Measurements from ENCODE around the gene POU2F3. TPM values are rescaled to one million over a fixed set of nuclear protein-coding genes. Genes with fewer than 3 reads are reported as not detected.

Gene POU2F3
- total and polyA plus RNA-seq, 4 donors: 0.31 to 2.4 TPM; not detected in 2

GRCh38 chr11:120208777-120209176, 31.2 kb upstream of the POU2F3 start:
- no peak for DNase-seq
- 74% methylated on average over 6 of the region's 6 CpGs for WGBS, 2 donors

GRCh38 chr11:120209746-120210625, 30.0 kb upstream of the POU2F3 start:
- intact Hi-C loops (cut with DNase I): no loop called here
- Histone ChIP-seq H3K4me1 (ENCODE audit: control insufficient read depth in 1 of 2, insufficient read depth in 2 of 2, low read length in 2 of 2) (no peaks in the 10 kb centered on the region), H3K27me3 (ENCODE audit: control insufficient read depth in 1 of 2, insufficient read depth in 2 of 2, low read length in 1 of 2) (no peaks in the 10 kb centered on the region), H3K4me3 (ENCODE audit: low read length in 2 of 2) (peak overlapping the region; percentile 10 to 81), H3K36me3 (ENCODE audit: control insufficient read depth in 1 of 2, insufficient read depth in 2 of 2, low read length in 1 of 2) (no peaks in the 10 kb centered on the region), H3K9me3 (ENCODE audit: control insufficient read depth, low read length) (no peaks in the 10 kb centered on the region), H3K27ac (ENCODE audit: low read depth in 1 of 2, low read length in 2 of 2) (no peak overlapping the region)
- no peak for ATAC-seq (ENCODE audit: low FRiP score)
- DNase-seq: no peak
- 17 to 18% methylated on average over 26 of the region's 26 CpGs for WGBS, 2 donors

More at GRCh38 chr11:120208777-120209176, 31.2 kb upstream of the POU2F3 start:
- Histone ChIP-seq H3K27ac (ENCODE audit: low read depth in 1 of 2, low read length in 2 of 2) (no peak overlapping the region), H3K4me3 (ENCODE audit: low read length in 2 of 2) (no peak overlapping the region), H3K9me3 (ENCODE audit: control insufficient read depth, low read length) (no peaks in the 10 kb centered on the region), H3K4me1 (ENCODE audit: control insufficient read depth in 1 of 2, insufficient read depth in 2 of 2, low read length in 2 of 2) (no peaks in the 10 kb centered on the region), H3K36me3 (ENCODE audit: control insufficient read depth in 1 of 2, insufficient read depth in 2 of 2, low read length in 1 of 2) (no peaks in the 10 kb centered on the region), H3K27me3 (ENCODE audit: control insufficient read depth in 1 of 2, insufficient read depth in 2 of 2, low read length in 1 of 2) (no peaks in the 10 kb centered on the region)
- no peak for ATAC-seq (ENCODE audit: low FRiP score)
- intact Hi-C loops (cut with DNase I): no loop called here

GRCh38 chr11:120210626-120211521, 29.1 kb upstream of the POU2F3 start, which contains the start of gene OAF:
TSS of gene OAF (plus strand) at chr11:120211032. CDS start at chr11:120211280, 248 bp downstream.
- DNase-seq (peak; percentile 75 to 89), ATAC-seq (ENCODE audit: low FRiP score) (peak; percentile 82)
- H3K36me3 ChIP-seq (ENCODE audit: control insufficient read depth in 1 of 2, insufficient read depth in 2 of 2, low read length in 1 of 2): no peaks in the 10 kb centered on the region
- H3K4me1 ChIP-seq (ENCODE audit: control insufficient read depth in 1 of 2, insufficient read depth in 2 of 2, low read length in 2 of 2): no peaks in the 10 kb centered on the region
- peak within 1 kb of the TSS; percentile 51 to 81 for H3K4me3 ChIP-seq (ENCODE audit: low read length in 2 of 2)
- intact Hi-C loops (cut with DNase I): no loop called here
- 1% methylated on average over 50 to 108 of the region's 108 CpGs for WGBS, 2 donors
- no peak within 1 kb of the TSS for H3K27ac ChIP-seq (ENCODE audit: low read depth in 1 of 2, low read length in 2 of 2)
- H3K27me3 ChIP-seq (ENCODE audit: control insufficient read depth in 1 of 2, insufficient read depth in 2 of 2, low read length in 1 of 2): no peaks in the 10 kb centered on the region
- no peaks in the 10 kb centered on the region for H3K9me3 ChIP-seq (ENCODE audit: control insufficient read depth, low read length)

GRCh38 chr11:120211522-120212258, 28.2 kb upstream of the POU2F3 start:
- no peak for ATAC-seq (ENCODE audit: low FRiP score)
- Histone ChIP-seq H3K4me1 (ENCODE audit: control insufficient read depth in 1 of 2, insufficient read depth in 2 of 2, low read length in 2 of 2) (no peaks in the 10 kb centered on the region), H3K27ac (ENCODE audit: low read depth in 1 of 2, low read length in 2 of 2) (no peak overlapping the region), H3K4me3 (ENCODE audit: low read length in 2 of 2) (no peak overlapping the region), H3K9me3 (ENCODE audit: control insufficient read depth, low read length) (no peaks in the 10 kb centered on the region), H3K36me3 (ENCODE audit: control insufficient read depth in 1 of 2, insufficient read depth in 2 of 2, low read length in 1 of 2) (no peaks in the 10 kb centered on the region), H3K27me3 (ENCODE audit: control insufficient read depth in 1 of 2, insufficient read depth in 2 of 2, low read length in 1 of 2) (no peaks in the 10 kb centered on the region)
- no peak for DNase-seq
- WGBS, 2 donors: 51 to 53% methylated on average over 17 to 18 of the region's 18 CpGs
- intact Hi-C loops (cut with DNase I): no loop called here

- ATAC-seq (ENCODE audit: low FRiP score) (no peak), DNase-seq (no peak)
- no peaks in the 10 kb centered on the region for H3K9me3 ChIP-seq (ENCODE audit: control insufficient read depth, low read length)
- WGBS, 2 donors: 87 to 94% methylated on average over 12 to 13 of the region's 13 CpGs
- H3K36me3 ChIP-seq (ENCODE audit: control insufficient read depth in 1 of 2, insufficient read depth in 2 of 2, low read length in 1 of 2): no peaks in the 10 kb centered on the region
- H3K4me3 ChIP-seq (ENCODE audit: low read length in 2 of 2): no peak overlapping the region
- no peaks in the 10 kb centered on the region for H3K27me3 ChIP-seq (ENCODE audit: control insufficient read depth in 1 of 2, insufficient read depth in 2 of 2, low read length in 1 of 2)
- intact Hi-C loops (cut with DNase I): no loop called here
- H3K27ac ChIP-seq (ENCODE audit: low read depth in 1 of 2, low read length in 2 of 2): no peak overlapping the region
- no peaks in the 10 kb centered on the region for H3K4me1 ChIP-seq (ENCODE audit: control insufficient read depth in 1 of 2, insufficient read depth in 2 of 2, low read length in 2 of 2)
These were observed 27.6 kb upstream of the POU2F3 start for GRCh38 chr11:120212259-120212878.

- H3K4me1 ChIP-seq (ENCODE audit: control insufficient read depth in 1 of 2, insufficient read depth in 2 of 2, low read length in 2 of 2): no peaks in the 10 kb centered on the region
- no peaks in the 10 kb centered on the region for H3K36me3 ChIP-seq (ENCODE audit: control insufficient read depth in 1 of 2, insufficient read depth in 2 of 2, low read length in 1 of 2)
- no peaks in the 10 kb centered on the region for H3K27me3 ChIP-seq (ENCODE audit: control insufficient read depth in 1 of 2, insufficient read depth in 2 of 2, low read length in 1 of 2)
- intact Hi-C loops (cut with DNase I): no loop called here
- no peaks in the 10 kb centered on the region for H3K9me3 ChIP-seq (ENCODE audit: control insufficient read depth, low read length)
- ATAC-seq (ENCODE audit: low FRiP score) (no peak), DNase-seq (no peak)
- H3K27ac ChIP-seq (ENCODE audit: low read depth in 1 of 2, low read length in 2 of 2): no peak overlapping the region
- no peak overlapping the region for H3K4me3 ChIP-seq (ENCODE audit: low read length in 2 of 2)
- WGBS, 2 donors: 93% methylated on average over 2 of the region's 2 CpGs
These were observed 27.0 kb upstream of the POU2F3 start for GRCh38 chr11:120212926-120213325.

- ATAC-seq (ENCODE audit: low FRiP score): no peak
- DNase-seq: no peak
- Histone ChIP-seq H3K36me3 (ENCODE audit: control insufficient read depth in 1 of 2, insufficient read depth in 2 of 2, low read length in 1 of 2) (no peaks in the 10 kb centered on the region), H3K27me3 (ENCODE audit: control insufficient read depth in 1 of 2, insufficient read depth in 2 of 2, low read length in 1 of 2) (no peaks in the 10 kb centered on the region), H3K4me1 (ENCODE audit: control insufficient read depth in 1 of 2, insufficient read depth in 2 of 2, low read length in 2 of 2) (no peaks in the 10 kb centered on the region), H3K27ac (ENCODE audit: low read depth in 1 of 2, low read length in 2 of 2) (no peak overlapping the region), H3K9me3 (ENCODE audit: control insufficient read depth, low read length) (no peaks in the 10 kb centered on the region), H3K4me3 (ENCODE audit: low read length in 2 of 2) (no peak overlapping the region)
- WGBS, 2 donors: 97 to 100% methylated on average over 7 of the region's 7 CpGs
- intact Hi-C loops (cut with DNase I): no loop called here
These were observed 25.4 kb upstream of the POU2F3 start for GRCh38 chr11:120214581-120214980.

- H3K4me3 ChIP-seq (ENCODE audit: low read length in 2 of 2): no peak overlapping the region
- DNase-seq (no peak), ATAC-seq (ENCODE audit: low FRiP score) (no peak)
- intact Hi-C loops (cut with DNase I): no loop called here
- no peak overlapping the region for H3K27ac ChIP-seq (ENCODE audit: low read depth in 1 of 2, low read length in 2 of 2)
- H3K36me3 ChIP-seq (ENCODE audit: control insufficient read depth in 1 of 2, insufficient read depth in 2 of 2, low read length in 1 of 2): no peaks in the 10 kb centered on the region
- WGBS, 2 donors: 57 to 61% methylated on average over 5 of the region's 5 CpGs
- no peaks in the 10 kb centered on the region for H3K4me1 ChIP-seq (ENCODE audit: control insufficient read depth in 1 of 2, insufficient read depth in 2 of 2, low read length in 2 of 2)
- no peaks in the 10 kb centered on the region for H3K9me3 ChIP-seq (ENCODE audit: control insufficient read depth, low read length)
- H3K27me3 ChIP-seq (ENCODE audit: control insufficient read depth in 1 of 2, insufficient read depth in 2 of 2, low read length in 1 of 2): no peaks in the 10 kb centered on the region
These were observed 24.3 kb upstream of the POU2F3 start for GRCh38 chr11:120215634-120216033.
